SK-N-SH (cell line): ENCODE measurements around the gene HTT. TPM values are rescaled to one million over a fixed set of nuclear protein-coding genes. Genes with fewer than 3 reads are reported as not detected.

Source experiments
- CTCF ChIA-PET: fragments of 300-600, 350-600 bp; formaldehyde crosslinking; extraction: SDS; loops from one replicate; lab custom pipeline; 2021; lab: Yijun Ruan, JAX
- POLR2A ChIA-PET: fragments of 350-600 bp; sonication (Branson Sonifier 250); formaldehyde crosslinking; extraction: SDS; loops from one replicate; lab custom pipeline; 2020; ENCODE audit warnings: antibody characterized with exemption, inconsistent platforms; lab: Yijun Ruan, JAX
- DNase-seq: peaks from one replicate; pipeline ENCODE4 v3.0.0; 2012
- H2AFZ ChIP-seq: fragments of 200-600 bp; sonication (generic); 2 replicates; pipeline ENCODE4 v1.8.1; 2016; ENCODE audit warnings: antibody characterized with exemption, mild to moderate bottlenecking, low read depth
- H3F3A ChIP-seq: fragments of 200-600 bp; sonication (generic); replicated peaks from 2 replicates; pipeline ENCODE3; 2016; ENCODE audit warnings: antibody characterized with exemption, mild to moderate bottlenecking; ENCODE audit not compliant: insufficient read depth
- H3K27ac ChIP-seq, 2 experiments: fragments of 200-500 bp in 1 of 2; fragments of 200-600 bp in 1 of 2; sonication (Bioruptor generic) in 1 of 2; sonication (generic), shearing (Covaris generic) in 1 of 2; 2 replicates each; pipeline versions ENCODE4 v1.5.1 to v1.6.1; 2014 to 2016; ENCODE audit warnings: low read depth in 2 of 2, inconsistent platforms in 1 of 2, low read length in 1 of 2, mild to moderate bottlenecking in 1 of 2, mixed read lengths in 1 of 2
- H3K27me3 ChIP-seq: fragments of 200-600 bp; sonication (generic), shearing (Covaris generic); 2 replicates; pipeline ENCODE4 v1.6.1; 2016; ENCODE audit warnings: mixed run types; ENCODE audit not compliant: insufficient read depth
- H3K36me3 ChIP-seq, 2 experiments: fragments of 200-500 bp in 1 of 2; fragments of 200-600 bp in 1 of 2; sonication (Bioruptor generic) in 1 of 2; sonication (generic) in 1 of 2; replicated peaks in 1 of 2; 2 replicates each; pipeline versions ENCODE3 to v1.5.1; 2014 to 2016; ENCODE audit warnings: low read length in 1 of 2, mild to moderate bottlenecking in 1 of 2; ENCODE audit not compliant: insufficient read depth in 2 of 2, control insufficient read depth in 1 of 2
- H3K4me1 ChIP-seq, 2 experiments: fragments of 200-500 bp in 1 of 2; fragments of 200-600 bp in 1 of 2; sonication (Bioruptor generic) in 1 of 2; sonication (generic), shearing (Covaris generic) in 1 of 2; 2 replicates each; pipeline versions ENCODE4 v1.5.1 to v1.6.1; 2014 to 2016; ENCODE audit warnings: low read depth in 1 of 2, low read length in 1 of 2, mixed run types in 1 of 2; ENCODE audit not compliant: insufficient read depth in 2 of 2, control insufficient read depth in 1 of 2
- H3K4me2 ChIP-seq: fragments of 200-600 bp; sonication (generic), shearing (Covaris generic); 2 replicates; pipeline ENCODE4 v1.6.1; 2017; ENCODE audit warnings: mixed run types
- H3K4me3 ChIP-seq, 2 experiments: fragments of 200-500 bp in 1 of 2; fragments of 200-600 bp in 1 of 2; sonication (Bioruptor generic) in 1 of 2; sonication (generic), shearing (Covaris generic) in 1 of 2; 2 replicates each; pipeline versions ENCODE4 v1.5.1 to v1.8.1; 2014 to 2016; ENCODE audit warnings: low read depth in 2 of 2, inconsistent platforms in 1 of 2, low read length in 1 of 2, mild to moderate bottlenecking in 1 of 2, mixed read lengths in 1 of 2, moderate library complexity in 1 of 2
- H3K79me2 ChIP-seq: fragments of 200-600 bp; sonication (generic); 2 replicates; pipeline ENCODE4 v1.8.1; 2017; ENCODE audit warnings: mild to moderate bottlenecking; ENCODE audit not compliant: insufficient read depth
- H3K9ac ChIP-seq: fragments of 200-600 bp; sonication (generic); 2 replicates; pipeline ENCODE4 v1.6.1; 2017; ENCODE audit warnings: mixed run types
- H3K9me2 ChIP-seq: fragments of 200-600 bp; sonication (generic); 2 replicates; pipeline ENCODE4 v1.6.1; 2017; ENCODE audit warnings: mixed run types
- H3K9me3 ChIP-seq: fragments of 200-600 bp; sonication (generic); 2 replicates; pipeline ENCODE4 v1.6.1; 2017; ENCODE audit warnings: mixed run types, mild to moderate bottlenecking, moderate library complexity
- H4K20me1 ChIP-seq: fragments of 200-600 bp; sonication (generic); 2 replicates; pipeline ENCODE4 v1.6.1; 2017; ENCODE audit warnings: mild to moderate bottlenecking, mixed run types; ENCODE audit not compliant: insufficient read depth
- CTCF ChIP-seq: fragments of 200-600 bp; sonication (generic); IDR thresholded peaks from 2 replicates; pipeline ENCODE4 v1.6.1; 2017; ENCODE audit warnings: antibody characterized with exemption, mild to moderate bottlenecking, moderate library complexity
- EZH2phosphoT487 ChIP-seq: fragments of 200-600 bp; sonication (generic); IDR thresholded peaks from 2 replicates; pipeline ENCODE4 v1.6.1; 2017; ENCODE audit warnings: low read depth, mixed run types, mild to moderate bottlenecking, antibody characterized with exemption, moderate library complexity, borderline replicate concordance
- FOSL2 ChIP-seq: IDR thresholded peaks from 2 replicates; pipeline ENCODE4 v1.4.0; 2012; ENCODE audit warnings: low read depth, mild to moderate bottlenecking, moderate library complexity, borderline replicate concordance
- JUND ChIP-seq: IDR thresholded peaks from 2 replicates; pipeline ENCODE4 v1.4.0; 2012
- MEF2A ChIP-seq: IDR thresholded peaks from 2 replicates; pipeline ENCODE4 v1.4.0; 2012; ENCODE audit warnings: low read depth, borderline replicate concordance
- NFIC ChIP-seq: IDR thresholded peaks from 2 replicates; pipeline ENCODE4 v1.4.0; 2012; ENCODE audit warnings: borderline replicate concordance
- PBX3 ChIP-seq: IDR thresholded peaks from 2 replicates; pipeline ENCODE4; 2012
- RAD21 ChIP-seq: IDR thresholded peaks from 2 replicates; pipeline ENCODE4 v1.6.1; 2012; ENCODE audit warnings: mild to moderate bottlenecking, low read length
- REST ChIP-seq: IDR thresholded peaks from 2 replicates; pipeline ENCODE4 v1.6.1; 2012; ENCODE audit warnings: mild to moderate bottlenecking, low read depth, low read length, moderate library complexity
- WGBS: methylation state at CpG from one replicate; pipeline ENCODE4 v1.1.6; 2017; ENCODE audit warnings: low lambda C conversion rate; 5-methylcytosine and 5-hydroxymethylcytosine counted together
- polyA plus RNA-seq, 3 experiments: library from polyadenylated mRNA; depleted of rRNA; stranded (reverse); fragments of >200 nt; gene quantifications; 2 replicates each; pipeline ENCODE4 v1.2.3, GENCODE V29; 2012
- TF ChIP-seq, protein P1 (sequence below): IDR thresholded peaks from 2 replicates; pipeline ENCODE4 v1.4.0; 2012; ENCODE audit warnings: low read depth, borderline replicate concordance
- TF ChIP-seq, protein P2 (sequence below): fragments of 150-350 bp; IDR thresholded peaks from 2 replicates; pipeline ENCODE4 v1.6.1; 2017; ENCODE audit warnings: antibody characterized with exemption, low read length, low read depth, borderline replicate concordance

HTT gene
- polyA plus RNA-seq, 1 of the 3 experiments (the other 2 are of a cell fraction), result 11.3 TPM

DNA sequence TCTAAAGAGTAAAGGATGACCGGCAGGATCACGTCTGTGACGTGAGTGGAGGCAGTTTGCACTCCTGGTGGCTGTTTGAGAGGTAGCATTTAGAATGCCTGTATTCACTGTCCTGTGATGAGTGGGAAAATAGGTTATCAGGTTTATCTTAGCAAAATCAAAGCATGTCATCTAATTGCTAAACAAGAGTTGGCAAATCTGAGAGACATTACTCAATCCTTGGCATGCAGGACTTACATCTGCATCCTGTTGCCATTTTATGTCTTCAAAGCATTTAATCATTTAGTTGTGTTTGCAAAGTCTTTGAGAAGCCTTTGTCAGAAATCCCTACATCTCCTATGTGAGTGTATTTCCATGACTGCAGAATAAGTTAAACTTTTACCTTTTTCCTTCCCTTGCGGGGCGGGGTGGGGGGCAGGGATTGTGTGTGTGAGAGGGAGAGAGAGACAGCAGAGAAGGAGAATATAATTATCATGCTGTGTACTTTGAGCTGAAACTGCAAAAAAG lies 133.1 kb downstream of the HTT start:
- H3K27ac ChIP-seq, result peak overlapping the region in 1 of 2 experiments; percentile 50; a peak in 2 of 4 replicates
- H3K4me1 ChIP-seq, result peaks cover 0 to 9% of the 10 kb centered on the region in 2 experiments; a peak in 2 of 4 replicates
- H3K79me2 ChIP-seq, result no peaks in the 10 kb centered on the region
- ChIA-PET POLR2A (no interaction called here), CTCF (interaction anchor here (2.1 kb wide), 1 partner anchor 16 kb away, joined by 5 read pairs; no protein-coding TSS in a partner anchor)
- no peak overlapping the region for H2AFZ ChIP-seq
- H3K9me3 ChIP-seq, result no peaks in the 10 kb centered on the region
- no peaks in the 10 kb centered on the region for H3K27me3 ChIP-seq
- TF ChIP-seq, protein P1, sequence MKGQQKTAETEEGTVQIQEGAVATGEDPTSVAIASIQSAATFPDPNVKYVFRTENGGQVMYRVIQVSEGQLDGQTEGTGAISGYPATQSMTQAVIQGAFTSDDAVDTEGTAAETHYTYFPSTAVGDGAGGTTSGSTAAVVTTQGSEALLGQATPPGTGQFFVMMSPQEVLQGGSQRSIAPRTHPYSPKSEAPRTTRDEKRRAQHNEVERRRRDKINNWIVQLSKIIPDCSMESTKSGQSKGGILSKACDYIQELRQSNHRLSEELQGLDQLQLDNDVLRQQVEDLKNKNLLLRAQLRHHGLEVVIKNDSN, result no peak
- TF ChIP-seq EZH2phosphoT487 (no peak), RAD21 (0 out of 2 replicates have a peak, but pooled peaks have one; percentile 12), REST (no peak), CTCF (peak; percentile 20; the same call in 1 of the 2 replicates), PBX3 (peak; percentile 15; the same call in 1 of the 2 replicates), MEF2A (no peak), FOSL2 (no peak), NFIC (0 out of 2 replicates have a peak, but pooled peaks have one; percentile 6), JUND (no peak)
- TF ChIP-seq, protein P2, sequence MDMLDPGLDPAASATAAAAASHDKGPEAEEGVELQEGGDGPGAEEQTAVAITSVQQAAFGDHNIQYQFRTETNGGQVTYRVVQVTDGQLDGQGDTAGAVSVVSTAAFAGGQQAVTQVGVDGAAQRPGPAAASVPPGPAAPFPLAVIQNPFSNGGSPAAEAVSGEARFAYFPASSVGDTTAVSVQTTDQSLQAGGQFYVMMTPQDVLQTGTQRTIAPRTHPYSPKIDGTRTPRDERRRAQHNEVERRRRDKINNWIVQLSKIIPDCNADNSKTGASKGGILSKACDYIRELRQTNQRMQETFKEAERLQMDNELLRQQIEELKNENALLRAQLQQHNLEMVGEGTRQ, result no peak
- no peak overlapping the region for H3K4me3 ChIP-seq
- WGBS, result 93% methylated on average over 5 of the region's 5 CpGs
- H3K36me3 ChIP-seq, result peaks cover 47 to 72% of the 10 kb centered on the region in 2 experiments
- no peak overlapping the region for H3K9ac ChIP-seq
- no peaks in the 10 kb centered on the region for H3K9me2 ChIP-seq
- no peaks in the 10 kb centered on the region for H3F3A ChIP-seq
- peak; percentile 44 for DNase-seq
- H3K4me2 ChIP-seq, result no peak overlapping the region
- H4K20me1 ChIP-seq, result no peaks in the 10 kb centered on the region
